Adrenal gland (tissue), 5 donors: ENCODE measurements around the gene CCDC51.

Experiments
- POLR2A ChIP-seq, 2 donors: fragments of 450-650 bp; IDR thresholded peaks; one replicate each; pipeline ENCODE4 v1.6.1; 2017; ENCODE audit warnings: antibody characterized with exemption in 2 of 2, mild to moderate bottlenecking in 2 of 2, moderate library complexity in 1 of 2
- TF ChIP-seq, protein P1 (sequence below), 6 experiments: fragments of 450-650 bp in 4 of 6; fragments of 200-600 bp in 2 of 6; sonication (generic) in 1 of 6; IDR thresholded peaks; 1 replicate in 5 of 6; 2 replicates in 1 of 6; pipeline versions ENCODE4 v1.5.1 to v1.8.0; 2016 to 2021; ENCODE audit warnings: antibody characterized with exemption in 6 of 6, mild to moderate bottlenecking in 2 of 6, moderate library complexity in 1 of 6
- donor health status: DM: no; HTN: no; CAD: no.

DNA sequence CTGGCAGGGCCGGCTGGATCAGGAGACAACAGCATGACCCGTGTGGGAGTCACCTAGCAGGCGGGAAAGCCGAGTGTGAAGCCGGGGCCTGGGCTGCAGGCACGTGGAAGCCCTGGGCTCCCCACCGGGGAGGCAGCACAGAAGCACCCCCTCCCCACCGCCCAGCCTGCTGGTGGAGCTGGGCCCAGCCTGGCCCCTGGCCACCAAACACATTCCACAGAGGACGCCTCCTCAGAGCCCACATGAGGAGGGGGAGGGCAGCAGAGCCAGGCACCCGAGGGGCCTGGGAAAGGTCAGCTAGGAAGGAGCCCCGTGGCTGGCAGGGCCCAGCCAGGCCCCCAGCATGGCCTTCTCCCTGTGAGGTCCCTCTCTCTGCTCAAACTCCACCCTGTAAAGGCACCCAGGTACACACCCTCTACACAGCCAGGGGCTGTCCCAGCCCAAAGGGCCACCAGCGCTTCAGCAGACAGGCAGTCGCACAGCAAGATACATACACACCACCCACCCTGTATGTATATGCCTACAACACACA, 14.6 kb downstream of the CCDC51 start:
- TF ChIP-seq, protein P1, sequence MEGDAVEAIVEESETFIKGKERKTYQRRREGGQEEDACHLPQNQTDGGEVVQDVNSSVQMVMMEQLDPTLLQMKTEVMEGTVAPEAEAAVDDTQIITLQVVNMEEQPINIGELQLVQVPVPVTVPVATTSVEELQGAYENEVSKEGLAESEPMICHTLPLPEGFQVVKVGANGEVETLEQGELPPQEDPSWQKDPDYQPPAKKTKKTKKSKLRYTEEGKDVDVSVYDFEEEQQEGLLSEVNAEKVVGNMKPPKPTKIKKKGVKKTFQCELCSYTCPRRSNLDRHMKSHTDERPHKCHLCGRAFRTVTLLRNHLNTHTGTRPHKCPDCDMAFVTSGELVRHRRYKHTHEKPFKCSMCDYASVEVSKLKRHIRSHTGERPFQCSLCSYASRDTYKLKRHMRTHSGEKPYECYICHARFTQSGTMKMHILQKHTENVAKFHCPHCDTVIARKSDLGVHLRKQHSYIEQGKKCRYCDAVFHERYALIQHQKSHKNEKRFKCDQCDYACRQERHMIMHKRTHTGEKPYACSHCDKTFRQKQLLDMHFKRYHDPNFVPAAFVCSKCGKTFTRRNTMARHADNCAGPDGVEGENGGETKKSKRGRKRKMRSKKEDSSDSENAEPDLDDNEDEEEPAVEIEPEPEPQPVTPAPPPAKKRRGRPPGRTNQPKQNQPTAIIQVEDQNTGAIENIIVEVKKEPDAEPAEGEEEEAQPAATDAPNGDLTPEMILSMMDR (IDR thresholded peaks at IDR 0.05): no peak
- TF ChIP-seq POLR2A (IDR thresholded peaks at IDR 0.05): no peak
